Progenitor cell of endocrine pancreas (in vitro differentiated cells): Measurements from ENCODE around the gene LAMA5. TPM values are rescaled to one million over a fixed set of nuclear protein-coding genes. Genes with fewer than 3 reads are reported as not detected.

Experiments used
- DNase-seq: peaks from one replicate; pipeline ENCODE4 v3.0.0; 2021; ENCODE audit warnings: low spot score; ENCODE audit not compliant: unreplicated experiment
- H3K27ac Mint-ChIP-seq: 2 replicates; pipeline ENCODE4 v1.8.0; 2021; ENCODE audit warnings: mild to moderate bottlenecking, moderate library complexity, mixed read lengths
- H3K27me3 Mint-ChIP-seq: 2 replicates; pipeline ENCODE4 v1.8.0; 2021; ENCODE audit warnings: mixed read lengths
- H3K36me3 Mint-ChIP-seq: 2 replicates; pipeline ENCODE4 v1.8.0; 2022; ENCODE audit warnings: mixed read lengths; ENCODE audit not compliant: insufficient read depth
- H3K4me1 Mint-ChIP-seq: 2 replicates; pipeline ENCODE4 v1.8.0; 2021; ENCODE audit warnings: low read depth, mixed read lengths
- H3K4me3 Mint-ChIP-seq: 2 replicates; pipeline ENCODE4 v1.8.0; 2021; ENCODE audit warnings: low read depth, mild to moderate bottlenecking, moderate library complexity, mixed read lengths
- H3K9me3 Mint-ChIP-seq: 2 replicates; pipeline ENCODE4 v1.8.0; 2021; ENCODE audit warnings: low read depth, mixed read lengths
- CTCF ChIP-seq: fragments of 200-600 bp; sonication (generic); IDR thresholded peaks from one replicate; pipeline ENCODE4 v1.5.0; 2021; ENCODE audit warnings: antibody characterized with exemption, mild to moderate bottlenecking; ENCODE audit not compliant: unreplicated experiment
- total RNA-seq: library from RNA; stranded (reverse); gene quantifications from 2 replicates; pipeline ENCODE4 v1.2.1, GENCODE V29; 2021

LAMA5 gene
- total RNA-seq, 1 donor from 2014 or later = 252 TPM

- no peak for DNase-seq
- Mint-ChIP-seq H3K4me3 (no peak overlapping the region), H3K4me1 (no peaks in the 10 kb centered on the region), H3K27ac (no peak overlapping the region), H3K9me3 (no peaks in the 10 kb centered on the region), H3K36me3 (peaks cover 4% of the 10 kb centered on the region), H3K27me3 (no peaks in the 10 kb centered on the region)
- no peak for TF ChIP-seq CTCF
Measured at GRCh38 chr20:62313021-62313420, 54.1 kb downstream of the LAMA5 start.

- no peaks in the 10 kb centered on the region for H3K27me3 Mint-ChIP-seq
- peaks cover 4% of the 10 kb centered on the region for H3K36me3 Mint-ChIP-seq
- H3K27ac Mint-ChIP-seq = no peak overlapping the region
- DNase-seq = no peak
- TF ChIP-seq CTCF = no peak
- no peaks in the 10 kb centered on the region for H3K9me3 Mint-ChIP-seq
- no peak overlapping the region for H3K4me3 Mint-ChIP-seq
- no peaks in the 10 kb centered on the region for H3K4me1 Mint-ChIP-seq
Measured at GRCh38 chr20:62312662-62312977, 54.5 kb downstream of the LAMA5 start.

- TF ChIP-seq CTCF = no peak
- H3K4me1 Mint-ChIP-seq = no peaks in the 10 kb centered on the region
Measured at GRCh38 chr20:62311832-62312661, 55.1 kb downstream of the LAMA5 start.

GRCh38 chr20:62311150-62311549 is 56.0 kb downstream of the LAMA5 start:
- Mint-ChIP-seq H3K9me3 (no peaks in the 10 kb centered on the region), H3K4me3 (no peak overlapping the region), H3K27ac (no peak overlapping the region), H3K4me1 (no peaks in the 10 kb centered on the region), H3K36me3 (peaks cover 4% of the 10 kb centered on the region), H3K27me3 (no peaks in the 10 kb centered on the region)
- DNase-seq = no peak
- no peak for TF ChIP-seq CTCF

More at GRCh38 chr20:62311832-62312661, 55.1 kb downstream of the LAMA5 start:
- no peaks in the 10 kb centered on the region for H3K9me3 Mint-ChIP-seq
- no peaks in the 10 kb centered on the region for H3K27me3 Mint-ChIP-seq
- DNase-seq = no peak
- H3K27ac Mint-ChIP-seq = no peak overlapping the region
- H3K36me3 Mint-ChIP-seq = peaks cover 4% of the 10 kb centered on the region
- H3K4me3 Mint-ChIP-seq = no peak overlapping the region

GRCh38 chr20:62310757-62311121 is 56.4 kb downstream of the LAMA5 start:
- H3K4me1 Mint-ChIP-seq = no peaks in the 10 kb centered on the region
- no peak for DNase-seq
- no peaks in the 10 kb centered on the region for H3K27me3 Mint-ChIP-seq
- no peak for TF ChIP-seq CTCF
- H3K36me3 Mint-ChIP-seq = peaks cover 4% of the 10 kb centered on the region
- no peaks in the 10 kb centered on the region for H3K9me3 Mint-ChIP-seq
- no peak overlapping the region for H3K27ac Mint-ChIP-seq
- H3K4me3 Mint-ChIP-seq = no peak overlapping the region
